ENCODE data around the gene C1orf146. TPM values are rescaled to one million over a fixed set of nuclear protein-coding genes. Genes with fewer than 3 reads are reported as not detected.

C1orf146 gene
- total and polyA plus RNA-seq, 12 donors, result not detected

GRCh38 chr1:92194511-92194910, 23.2 kb upstream of the C1orf146 start:
- Histone ChIP-seq H3K4me3 (no peak overlapping the region), H3K4me1 (peaks cover 0 to 4% (median 0%) of the 10 kb centered on the region in 9 donors), H3K9me3 (peaks cover 0 to 4% (median 0%) of the 10 kb centered on the region in 11 donors), H3K27ac (no peak overlapping the region), H3K36me3 (no peaks in the 10 kb centered on the region), H3K27me3 (no peaks in the 10 kb centered on the region)
- no peak for ATAC-seq
- DNase-seq, result no peak
- intact Hi-C loops (cut with DNase I), result no loop called here
- no peak for TF ChIP-seq CTCF (IDR thresholded peaks at IDR 0.05)
- WGBS, 2 donors, result 64 to 69% methylated on average over 1 of the region's 1 CpG

- Histone ChIP-seq H3K27ac (no peak overlapping the region), H3K4me1 (no peaks in the 10 kb centered on the region), H3K9me3 (peaks cover 0 to 12% (median 4%) of the 10 kb centered on the region in 11 donors), H3K36me3 (no peaks in the 10 kb centered on the region), H3K4me3 (no peak overlapping the region), H3K27me3 (no peaks in the 10 kb centered on the region)
- 77 to 83% methylated on average over 5 of the region's 5 CpGs for WGBS, 2 donors
- intact Hi-C loops (cut with DNase I), result no loop called here
- ATAC-seq (no peak), DNase-seq (no peak)
- TF ChIP-seq CTCF (IDR thresholded peaks at IDR 0.05), result no peak
These were observed 15.7 kb upstream of the C1orf146 start for GRCh38 chr1:92201973-92202372.

GRCh38 chr1:92203105-92203504, 14.6 kb upstream of the C1orf146 start:
- TF ChIP-seq CTCF (IDR thresholded peaks at IDR 0.05), result no peak
- intact Hi-C loops (cut with DNase I), result no loop called here
- Histone ChIP-seq H3K9me3 (peaks cover 0 to 16% (median 4%) of the 10 kb centered on the region in 11 donors), H3K4me3 (no peak overlapping the region), H3K27ac (no peak overlapping the region), H3K36me3 (no peaks in the 10 kb centered on the region), H3K27me3 (no peaks in the 10 kb centered on the region), H3K4me1 (no peaks in the 10 kb centered on the region)
- no peak for ATAC-seq
- DNase-seq, result no peak

- no peak for TF ChIP-seq CTCF (IDR thresholded peaks at IDR 0.05)
- H3K36me3 ChIP-seq, result no peaks in the 10 kb centered on the region
- no peaks in the 10 kb centered on the region for H3K27me3 ChIP-seq
- H3K9me3 ChIP-seq, result peaks cover 0 to 16% (median 4%) of the 10 kb centered on the region in 11 donors
- 61 to 69% methylated on average over 2 of the region's 2 CpGs for WGBS, 2 donors
- ATAC-seq (no peak), DNase-seq (no peak)
- no peak overlapping the region for H3K4me3 ChIP-seq
- no peaks in the 10 kb centered on the region for H3K4me1 ChIP-seq
- intact Hi-C loops (cut with DNase I), result no loop called here
- H3K27ac ChIP-seq, result no peak overlapping the region
These were observed 7.0 kb upstream of the C1orf146 start for GRCh38 chr1:92210701-92211100.
